Adrenal gland (tissue), 5 donors: ENCODE data around the gene PCED1A.

Experiments
- CTCF ChIP-seq, 6 experiments: fragments of 450-650 bp in 4 of 6; fragments of 200-600 bp in 2 of 6; sonication (generic) in 1 of 6; IDR thresholded peaks; 1 replicate in 5 of 6; 2 replicates in 1 of 6; pipeline versions ENCODE4 v1.5.1 to v1.8.0; 2016 to 2021; ENCODE audit warnings: antibody characterized with exemption in 6 of 6, mild to moderate bottlenecking in 2 of 6, moderate library complexity in 1 of 6
- POLR2A ChIP-seq, 2 donors: fragments of 450-650 bp; IDR thresholded peaks; one replicate each; pipeline ENCODE4 v1.6.1; 2017; ENCODE audit warnings: antibody characterized with exemption in 2 of 2, mild to moderate bottlenecking in 2 of 2, moderate library complexity in 1 of 2
- donor health status: DM: no; HTN: no; CAD: no.

GRCh38 chr20:2839732-2840137, 720 bp downstream of the PCED1A start:
- TF ChIP-seq CTCF (IDR thresholded peaks at IDR 0.05): no peak
- no peak for TF ChIP-seq POLR2A (IDR thresholded peaks at IDR 0.05)
